T-helper 1 cell (primary cell): ENCODE measurements around the gene FBXO41.

Source experiments
- DNase-seq, 5 donors: peaks; one replicate each; pipeline ENCODE4 v3.0.0-alpha.2; 2012 to 2020
- total RNA-seq, 4 donors: gene quantifications; one replicate each; lab custom pipeline; 2026; lab: John Stamatoyannopoulos, UW

The FBXO41 gene, protein sequence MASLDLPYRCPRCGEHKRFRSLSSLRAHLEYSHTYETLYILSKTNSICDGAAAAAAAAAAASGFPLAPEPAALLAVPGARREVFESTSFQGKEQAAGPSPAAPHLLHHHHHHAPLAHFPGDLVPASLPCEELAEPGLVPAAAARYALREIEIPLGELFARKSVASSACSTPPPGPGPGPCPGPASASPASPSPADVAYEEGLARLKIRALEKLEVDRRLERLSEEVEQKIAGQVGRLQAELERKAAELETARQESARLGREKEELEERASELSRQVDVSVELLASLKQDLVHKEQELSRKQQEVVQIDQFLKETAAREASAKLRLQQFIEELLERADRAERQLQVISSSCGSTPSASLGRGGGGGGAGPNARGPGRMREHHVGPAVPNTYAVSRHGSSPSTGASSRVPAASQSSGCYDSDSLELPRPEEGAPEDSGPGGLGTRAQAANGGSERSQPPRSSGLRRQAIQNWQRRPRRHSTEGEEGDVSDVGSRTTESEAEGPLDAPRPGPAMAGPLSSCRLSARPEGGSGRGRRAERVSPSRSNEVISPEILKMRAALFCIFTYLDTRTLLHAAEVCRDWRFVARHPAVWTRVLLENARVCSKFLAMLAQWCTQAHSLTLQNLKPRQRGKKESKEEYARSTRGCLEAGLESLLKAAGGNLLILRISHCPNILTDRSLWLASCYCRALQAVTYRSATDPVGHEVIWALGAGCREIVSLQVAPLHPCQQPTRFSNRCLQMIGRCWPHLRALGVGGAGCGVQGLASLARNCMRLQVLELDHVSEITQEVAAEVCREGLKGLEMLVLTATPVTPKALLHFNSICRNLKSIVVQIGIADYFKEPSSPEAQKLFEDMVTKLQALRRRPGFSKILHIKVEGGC
- total RNA-seq: 17.0 to 34.0 (median 21.3) reads per million in 4 donors

DNA sequence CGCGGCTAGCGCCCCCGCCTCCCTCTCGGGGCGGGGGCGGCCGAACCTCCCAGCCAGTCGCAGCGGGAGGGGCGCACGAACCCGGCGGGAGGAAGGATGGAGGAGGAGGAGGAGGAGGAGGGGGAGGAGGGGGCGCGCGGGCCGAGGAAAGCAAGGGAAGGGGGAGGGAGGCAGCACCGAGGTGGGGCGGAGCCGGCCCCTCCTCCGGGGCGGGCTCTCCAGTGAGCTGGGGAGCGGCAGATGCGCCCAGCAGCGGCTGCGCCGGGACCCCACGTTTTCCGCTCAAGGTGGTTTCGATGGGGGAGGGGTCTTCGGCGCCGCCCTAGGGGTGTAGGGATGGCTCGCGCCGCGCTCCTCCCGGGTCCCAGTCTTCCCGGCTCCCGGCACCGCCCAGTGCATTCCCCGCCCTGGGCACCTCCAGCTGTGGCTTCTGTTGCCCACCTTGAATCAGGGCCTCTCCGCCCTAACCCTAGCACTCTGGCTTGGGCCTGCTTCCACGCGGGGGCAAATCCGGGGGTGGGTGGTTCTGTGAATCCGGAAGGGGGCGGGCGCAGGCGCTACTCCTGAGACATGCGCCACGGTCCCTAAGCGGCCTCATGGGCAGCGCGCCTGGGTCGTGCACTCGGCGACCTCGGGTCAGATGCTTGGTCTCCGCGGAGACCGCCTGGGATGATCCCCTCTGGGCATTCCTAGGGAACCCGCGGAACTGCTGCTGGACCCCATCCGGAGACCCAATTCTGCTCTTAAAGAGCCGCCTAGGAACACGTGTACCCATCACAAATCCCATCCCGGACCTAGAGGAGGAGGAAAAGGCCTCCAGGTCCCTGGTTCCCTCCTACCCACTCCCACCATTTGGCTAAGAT is at the start of gene FBXO41:
Gene FBXO41 (minus strand): TSS at position 183 of the 863 bp plus-strand sequence. CDS start 14,848 bp downstream, outside the sequence.
- DNase-seq: peak; percentile 36 to 72 (median 49)

- DNase-seq: no peak
Measured at GRCh38 chr2:73334045-73334444, 49.8 kb upstream of the FBXO41 start.

DNA sequence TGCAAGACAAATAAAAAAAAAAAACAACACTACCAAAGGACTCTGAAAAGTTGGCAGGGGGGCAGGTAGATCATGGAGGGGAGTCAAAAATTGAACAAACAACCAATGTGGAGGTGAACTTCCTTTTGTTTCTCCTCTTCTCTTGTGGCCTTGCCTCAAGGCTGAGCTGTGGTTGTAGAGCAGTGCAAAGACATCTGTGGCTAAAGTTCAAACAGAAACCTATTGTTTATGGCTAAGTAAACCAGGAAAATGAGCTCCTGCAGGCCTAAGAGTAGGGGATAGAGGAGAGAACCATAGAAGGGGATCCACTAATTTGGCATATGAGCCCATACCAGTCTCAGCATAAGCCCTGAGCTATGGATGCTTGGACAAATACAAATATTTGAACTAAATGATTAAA is 49.3 kb upstream of the FBXO41 start:
- DNase-seq: no peak

DNA sequence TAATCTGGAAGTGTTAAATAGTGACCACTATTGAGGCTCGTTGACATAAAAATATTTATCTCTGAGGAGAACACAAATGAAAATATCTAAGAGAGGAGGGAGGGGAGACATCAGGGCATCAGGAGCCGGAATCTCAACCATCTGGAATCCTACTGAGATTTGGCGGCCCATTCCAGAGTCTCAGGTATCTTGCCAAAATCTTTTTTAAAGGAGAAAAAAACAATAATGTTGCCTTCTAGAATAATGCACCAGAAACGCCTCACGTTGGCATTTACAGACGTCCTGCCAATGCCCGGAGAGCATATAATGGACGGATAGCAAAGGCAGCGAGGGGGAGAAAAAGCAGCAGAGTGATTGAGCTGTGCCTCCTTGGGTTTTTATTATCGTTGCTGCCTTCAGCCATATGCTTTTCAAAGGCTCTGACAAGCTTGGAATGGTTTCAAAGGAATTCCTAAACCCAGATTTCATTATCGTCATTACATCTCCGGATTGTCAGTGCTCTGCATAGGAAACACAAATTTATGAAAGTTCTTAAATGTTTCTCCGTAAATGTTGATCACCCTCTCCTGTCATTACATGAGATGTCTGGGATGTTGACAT is 39.9 kb upstream of the FBXO41 start:
- DNase-seq: no peak

DNA sequence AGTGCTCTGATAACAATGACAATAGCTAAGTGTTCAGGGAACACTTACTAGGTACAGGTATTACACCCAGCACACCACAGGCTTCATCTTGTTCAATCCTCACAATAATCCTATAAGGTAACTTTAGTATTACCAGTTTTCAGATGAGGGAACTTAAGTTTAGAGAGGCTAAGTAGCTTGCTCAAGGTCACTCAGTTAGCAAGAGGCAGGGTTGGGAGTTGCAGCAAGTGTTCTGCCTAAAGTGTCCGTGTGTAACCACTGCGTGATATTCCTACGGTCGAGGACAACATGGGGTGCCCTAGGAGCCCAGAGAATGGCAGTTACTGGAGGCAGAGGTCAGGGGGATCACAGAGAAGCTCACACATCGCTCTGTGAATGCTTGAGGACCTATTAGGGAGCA is 39.3 kb upstream of the FBXO41 start:
- no peak for DNase-seq

GRCh38 chr2:73314441-73314840 is 30.2 kb upstream of the FBXO41 start:
- DNase-seq: no peak

- DNase-seq: no peak
Measured at GRCh38 chr2:73307720-73308119, 23.4 kb upstream of the FBXO41 start.

DNA sequence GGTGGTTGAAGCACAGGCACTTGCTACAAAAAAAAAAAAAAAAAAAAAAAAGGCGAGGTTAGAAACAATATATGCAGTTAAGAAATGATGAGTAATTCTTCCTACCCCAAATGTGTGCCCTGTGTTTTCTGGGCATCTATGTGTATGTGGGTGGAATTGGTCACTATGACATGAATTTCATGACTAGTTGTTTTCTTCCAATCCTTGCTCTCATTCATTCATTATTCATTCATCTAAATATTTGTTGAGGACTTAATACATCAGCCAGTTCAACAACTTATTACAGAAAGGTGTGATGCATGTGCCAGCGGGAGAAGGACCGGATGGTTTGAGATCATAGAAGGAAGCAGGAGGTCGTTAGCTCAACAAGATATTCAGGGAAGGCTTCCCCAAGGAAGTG is 17.4 kb upstream of the FBXO41 start:
- DNase-seq: no peak

- no peak for DNase-seq
Measured at GRCh38 chr2:73300926-73301325, 16.6 kb upstream of the FBXO41 start.

GRCh38 chr2:73297586-73297985 is 13.3 kb upstream of the FBXO41 start:
- no peak for DNase-seq

DNA sequence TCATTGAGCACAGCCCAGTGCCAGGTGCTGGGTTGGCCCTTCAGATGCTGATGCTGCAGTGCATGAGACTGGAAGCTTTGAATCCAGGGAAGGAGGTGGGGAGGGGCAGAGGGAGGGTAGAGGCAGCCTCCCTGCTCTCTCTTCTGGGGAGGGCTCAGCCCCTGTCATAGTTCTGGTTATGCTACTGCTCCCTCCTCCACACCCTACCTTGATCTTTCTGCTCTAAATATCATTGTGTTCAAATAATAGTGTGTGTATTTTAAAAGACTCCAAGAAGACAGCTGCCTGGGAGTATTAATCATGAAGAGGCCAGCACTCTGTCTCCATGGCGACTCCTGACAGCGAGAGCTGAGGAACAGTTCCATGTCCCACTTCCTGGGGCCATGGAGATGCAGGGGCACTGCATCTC is 12.9 kb upstream of the FBXO41 start:
- DNase-seq: no peak

- no peak for DNase-seq
Measured at GRCh38 chr2:73295751-73296400, 11.6 kb upstream of the FBXO41 start.

DNA sequence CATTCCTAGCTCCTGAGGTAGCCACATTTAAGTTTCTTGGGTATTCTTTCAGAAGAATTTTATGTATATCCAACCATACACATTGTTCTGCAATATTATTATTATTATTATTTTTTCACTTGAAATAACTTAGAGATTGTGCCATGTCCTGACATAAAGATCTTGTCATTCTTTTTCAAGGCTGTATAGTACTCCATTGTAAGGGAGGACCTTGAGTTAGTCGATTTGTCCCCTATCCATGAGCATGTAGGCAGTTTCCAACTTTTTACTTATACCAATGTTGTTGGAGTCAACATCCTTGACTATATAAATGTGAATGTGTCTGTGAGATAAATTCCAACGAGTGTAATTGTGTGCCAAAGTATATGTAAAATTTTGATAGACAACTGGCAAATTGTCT is 10.0 kb upstream of the FBXO41 start:
- no peak for DNase-seq

DNA sequence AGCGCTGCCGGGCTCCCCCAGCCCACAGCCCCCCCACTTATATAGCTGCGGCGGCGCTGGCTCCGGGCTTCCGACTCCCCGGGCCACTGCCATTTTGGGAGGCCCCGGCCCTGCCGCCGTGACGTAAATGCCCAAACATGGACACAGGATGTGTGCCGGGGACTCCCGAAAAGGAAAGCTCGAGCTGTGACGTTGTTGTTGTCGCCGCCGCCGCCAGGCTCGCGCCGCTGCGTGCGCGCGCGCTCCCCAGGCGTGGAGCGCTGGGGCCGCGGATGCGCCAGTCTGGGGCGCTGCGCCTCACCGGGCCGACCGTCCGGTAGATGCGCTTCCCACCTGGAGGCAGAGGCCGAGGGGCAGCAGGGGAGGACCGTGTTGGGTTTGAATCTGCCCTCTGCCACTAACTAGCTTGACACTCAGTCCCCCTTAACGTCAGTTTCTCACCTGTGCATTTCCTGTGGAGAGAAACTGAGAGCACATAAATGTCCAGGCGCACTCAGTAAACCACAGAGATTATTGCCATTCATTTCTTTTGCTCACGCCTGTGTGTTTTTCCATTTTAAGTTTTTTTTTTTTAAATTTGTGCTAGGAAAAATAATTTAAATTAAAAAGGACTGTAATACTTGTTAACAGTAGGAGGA is 9.4 kb upstream of the FBXO41 start, which contains the start of gene EGR4:
Gene EGR4 (minus strand): TSS at position 15 of the 638 bp plus-strand sequence. CDS start 231 bp downstream, outside the sequence.
- DNase-seq: peak; percentile 82 to 91 (median 88)

DNA sequence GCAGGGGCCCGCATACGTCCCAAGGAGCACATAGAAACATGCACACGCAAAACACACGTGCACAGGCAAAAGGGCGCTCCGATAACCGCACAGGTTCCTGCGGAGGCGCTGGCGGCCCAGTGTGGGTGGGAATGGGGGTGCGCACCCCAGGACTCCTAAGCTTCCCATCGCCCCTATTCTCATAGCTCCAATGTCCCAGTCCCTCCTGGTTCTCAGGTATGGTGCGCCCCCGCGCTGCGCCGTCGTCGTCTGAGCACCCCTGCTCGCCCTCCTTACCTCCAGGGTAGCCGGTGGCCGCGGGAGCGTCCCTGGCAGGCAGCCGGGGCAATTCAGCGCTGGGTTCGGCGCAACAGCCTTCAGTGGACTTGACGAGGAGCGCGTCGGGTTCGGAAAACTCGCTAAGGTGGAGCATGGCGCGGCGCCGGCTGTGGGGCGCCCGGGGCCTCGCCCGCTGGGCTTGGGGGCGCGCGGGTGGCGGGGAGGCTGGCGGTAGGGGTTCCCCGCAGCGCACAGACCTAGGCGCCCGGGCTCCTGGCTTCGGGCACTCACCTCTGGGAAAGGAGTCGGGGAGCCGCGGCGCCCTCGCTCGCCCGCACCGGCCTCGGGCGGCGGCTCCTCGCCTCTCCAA is 8.7 kb upstream of the FBXO41 start:
- DNase-seq: no peak

GRCh38 chr2:73292316-73292905 is 8.1 kb upstream of the FBXO41 start:
- no peak for DNase-seq

DNA sequence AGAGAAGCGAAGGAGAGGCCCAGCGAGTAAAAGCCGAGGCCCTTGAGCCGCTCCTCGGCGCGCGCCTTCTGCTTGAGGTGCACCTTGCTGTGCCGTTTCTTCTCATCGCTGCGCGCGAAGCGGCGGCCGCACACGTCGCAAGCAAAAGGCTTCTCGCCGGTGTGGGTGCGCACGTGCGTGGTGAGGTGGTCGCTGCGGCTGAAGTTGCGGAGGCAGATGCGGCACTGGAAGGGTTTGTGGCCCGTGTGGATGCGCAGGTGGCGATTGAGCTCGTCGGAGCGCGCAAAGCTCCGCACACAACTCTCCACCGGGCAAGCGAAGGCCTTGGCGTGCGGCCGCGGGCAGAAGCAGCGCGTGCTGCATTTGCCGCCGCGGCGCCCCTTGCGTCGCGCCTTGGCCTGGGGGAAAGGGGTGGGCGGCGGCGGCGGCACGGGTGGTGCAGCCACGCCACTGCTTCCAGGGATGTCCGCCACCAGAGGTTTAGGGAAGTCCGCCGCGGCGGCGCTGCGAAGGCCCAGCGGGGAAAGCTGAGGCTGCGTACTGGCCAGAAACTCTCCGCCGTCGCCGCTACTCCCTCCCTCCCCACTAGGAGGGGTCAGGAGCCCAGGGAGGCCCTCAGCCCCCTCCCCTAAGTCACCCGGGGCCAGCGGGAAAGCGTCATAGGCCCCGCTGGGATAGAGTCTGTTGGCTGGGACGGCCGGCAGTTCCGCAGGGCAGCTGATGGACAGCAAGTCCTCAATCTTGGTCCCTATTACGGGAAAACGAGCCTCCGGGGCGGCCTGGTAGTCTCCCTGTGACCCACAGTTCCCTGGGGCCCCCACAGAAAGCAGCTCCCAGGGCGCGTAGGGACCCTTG is 7.4 kb upstream of the FBXO41 start:
- DNase-seq: no peak

DNA sequence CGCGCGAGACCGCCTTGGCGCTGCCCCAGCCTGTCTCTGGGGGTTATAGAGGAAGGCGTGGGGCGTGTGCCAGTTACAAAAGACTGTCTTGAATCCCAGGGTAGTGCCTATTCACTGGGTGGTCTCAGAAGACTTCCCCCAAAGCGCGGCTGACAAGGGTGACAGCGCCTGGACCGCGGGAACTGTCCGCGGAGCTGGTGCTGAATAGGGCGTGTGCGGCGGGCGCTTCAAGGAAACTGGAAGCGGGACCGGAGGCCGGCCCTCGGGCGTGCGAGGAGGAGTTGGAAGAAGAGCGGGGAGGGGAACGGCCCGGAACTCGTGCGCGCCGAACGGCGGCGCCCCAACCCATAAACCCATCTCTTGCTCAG is 6.8 kb upstream of the FBXO41 start:
- DNase-seq: peak in 3 of 5 donors; percentile 44 to 52 (median 44)
